ENCODE measurements around the gene OTULINL. TPM values are rescaled to one million over a fixed set of nuclear protein-coding genes. Genes with fewer than 3 reads are reported as not detected.
"Not testable (repeated sequence)": the region's sequence is repeated elsewhere in the genome, so short reads cannot be mapped to it uniquely, and the experiment has no call there.

The OTULINL gene
- total RNA-seq, result 1 to 10 TPM in 6 of 8 experiments, under 1 TPM in 2; 0.20 to 7.3 (median 3.8) TPM

DNA sequence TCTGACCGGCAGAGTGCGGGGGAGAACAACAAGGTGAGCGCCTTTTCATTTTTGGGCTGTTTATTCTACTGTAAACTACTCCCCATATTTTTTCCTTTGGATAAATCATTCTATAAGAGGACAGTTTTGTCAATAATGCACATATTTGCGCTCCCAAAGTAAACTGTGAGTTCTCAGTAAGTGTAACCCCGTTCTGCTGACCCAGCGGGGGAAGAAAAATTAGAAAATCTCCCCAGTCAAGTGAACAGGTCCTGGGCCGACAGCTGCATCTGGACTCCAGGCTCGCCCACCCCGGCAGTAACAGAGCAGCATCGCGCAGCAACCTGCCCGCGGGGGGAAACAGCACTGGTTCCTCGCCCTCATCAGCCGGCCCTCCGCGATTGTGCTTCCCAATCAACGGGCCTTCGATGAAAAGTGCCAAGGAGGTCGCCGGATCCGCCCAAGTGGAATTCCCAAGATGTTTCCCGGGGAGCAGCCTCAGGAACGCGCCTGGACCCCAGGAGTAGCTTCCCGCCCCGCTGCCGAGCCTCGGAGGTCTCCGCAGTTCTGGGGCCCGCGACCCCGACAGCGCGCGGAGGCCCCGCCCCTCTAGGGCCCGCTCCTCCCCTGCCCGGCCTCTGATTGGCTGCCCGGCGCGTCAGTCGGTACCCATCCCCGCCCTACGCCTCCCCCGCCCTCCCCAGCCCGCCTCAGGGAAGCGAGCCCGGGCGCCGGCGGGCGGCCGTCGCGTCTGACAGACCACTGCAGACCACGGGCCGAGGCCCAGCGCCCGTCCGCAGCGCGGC lies at the start of gene OTULINL:
Gene OTULINL (plus strand): TSS at position 687 of the 785 bp plus-strand sequence. CDS start 103 bp downstream, outside the sequence.
- Histone ChIP-seq H3K4me3 (peak within 1 kb of the TSS; percentile 66 to 87 (median 71)), H3K27ac (peak within 1 kb of the TSS; percentile 56 to 65), H3K4me1 (replicated peaks in 1 of 2) (no peaks in the 10 kb centered on the region)
- peak; percentile 91 to 95 (median 94) for ATAC-seq (replicated peaks in 6 of 8)
- WGBS, 10 experiments, result 3 to 66% (median 28%) methylated on average over 5 to 16 of the region's 63 CpGs; no CpG with 5 or more reads in 1 of the 10 experiments
- in situ Hi-C loops (cut with MboI; ENCODE audit: low pct_unique_long_range_greater_than_20kb in 2 of 9, low sequenced_read_pairs in 9 of 9, unreplicated experiment in 9 of 9), result no loop called here

DNA sequence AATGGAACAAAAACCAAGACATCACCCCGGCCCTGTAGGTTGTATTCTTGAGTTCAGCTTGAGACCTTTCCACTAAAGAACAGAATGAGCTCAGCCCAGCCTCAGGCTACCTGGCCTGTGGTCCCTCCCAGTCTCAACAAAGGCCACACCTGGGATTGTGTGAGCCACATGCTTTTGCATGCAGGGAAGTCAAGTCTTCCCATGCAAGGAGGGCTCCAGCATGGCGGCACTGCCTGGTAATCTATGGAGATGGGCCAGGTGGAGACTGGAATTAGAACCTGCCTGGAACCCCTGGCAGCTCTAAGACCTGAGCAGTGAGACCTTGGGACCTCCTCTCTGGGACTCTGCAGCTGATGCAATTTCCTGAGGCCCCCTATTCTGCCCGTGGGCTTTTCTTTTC lies 49.4 kb upstream of the OTULINL start:
- no peaks in the 10 kb centered on the region for H3K4me1 ChIP-seq (replicated peaks in 1 of 2)
- H3K4me3 ChIP-seq, result no peak overlapping the region
- WGBS, 10 experiments, result 0 to 100% (median 81%) methylated on average over 1 to 3 of the region's 3 CpGs; no CpG with 5 or more reads in 2 of the 10 experiments
- no peak overlapping the region for H3K27ac ChIP-seq
- no peak for ATAC-seq (replicated peaks in 6 of 8)
- in situ Hi-C loops (cut with MboI; ENCODE audit: low pct_unique_long_range_greater_than_20kb in 2 of 9, low sequenced_read_pairs in 9 of 9, unreplicated experiment in 9 of 9), result no loop called here

DNA sequence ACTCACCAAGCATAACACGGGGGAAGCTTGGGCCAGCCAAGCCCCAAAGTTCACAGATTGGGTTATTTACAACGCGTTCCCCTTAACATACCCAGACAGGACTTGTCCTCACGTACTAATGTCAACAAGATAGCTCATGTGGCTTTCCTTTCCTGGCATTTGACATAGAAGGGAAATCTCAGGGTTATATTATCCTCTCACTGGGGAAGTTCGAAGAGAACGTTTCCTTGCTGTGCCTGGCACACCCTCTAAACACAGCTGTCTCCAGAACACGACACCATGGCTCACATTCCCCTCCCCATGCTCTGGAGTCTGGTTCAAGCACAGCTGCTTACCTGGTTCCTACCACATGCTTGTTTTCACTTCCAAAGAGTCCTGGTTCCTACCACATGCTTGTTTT lies 46.8 kb upstream of the OTULINL start:
- Histone ChIP-seq H3K27ac (no peak overlapping the region), H3K4me1 (replicated peaks in 1 of 2) (no peaks in the 10 kb centered on the region), H3K4me3 (no peak overlapping the region)
- in situ Hi-C loops (cut with MboI; ENCODE audit: low pct_unique_long_range_greater_than_20kb in 2 of 9, low sequenced_read_pairs in 9 of 9, unreplicated experiment in 9 of 9), result no loop called here
- peak in 2 of 8 experiments; percentile 74 to 77 for ATAC-seq (replicated peaks in 6 of 8)
- WGBS, 10 experiments, result 0 to 100% (median 41%) methylated on average over 1 to 7 of the region's 7 CpGs

DNA sequence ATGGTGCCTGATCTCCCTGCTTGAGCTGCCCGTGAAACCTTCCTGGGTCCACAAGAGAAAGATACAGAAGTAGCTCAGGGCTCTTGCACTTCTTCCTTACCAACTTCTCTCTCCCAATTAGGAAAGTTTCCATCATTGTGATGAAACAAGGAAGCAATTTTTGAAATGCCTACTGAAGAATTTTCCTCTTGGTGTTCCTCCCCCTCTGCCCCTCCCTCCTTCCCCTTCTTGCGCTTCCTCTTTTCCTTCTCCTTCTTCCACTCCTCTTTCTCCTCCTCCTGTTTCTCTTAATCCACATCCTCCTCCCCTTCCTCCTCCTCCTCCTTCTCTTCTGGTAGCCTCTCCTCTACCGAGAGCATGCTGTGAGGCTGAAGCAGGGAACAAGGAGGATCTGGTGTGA lies 36.3 kb upstream of the OTULINL start:
- in situ Hi-C loops (cut with MboI; ENCODE audit: low pct_unique_long_range_greater_than_20kb in 2 of 9, low sequenced_read_pairs in 9 of 9, unreplicated experiment in 9 of 9), result no loop called here
- H3K27ac ChIP-seq, result no peak overlapping the region
- no peaks in the 10 kb centered on the region for H3K4me1 ChIP-seq (replicated peaks in 1 of 2)
- ATAC-seq (replicated peaks in 6 of 8), result no peak
- 14 to 100% (median 61%) methylated on average over 1 to 2 of the region's 3 CpGs for WGBS, 10 experiments
- H3K4me3 ChIP-seq, result no peak overlapping the region

DNA sequence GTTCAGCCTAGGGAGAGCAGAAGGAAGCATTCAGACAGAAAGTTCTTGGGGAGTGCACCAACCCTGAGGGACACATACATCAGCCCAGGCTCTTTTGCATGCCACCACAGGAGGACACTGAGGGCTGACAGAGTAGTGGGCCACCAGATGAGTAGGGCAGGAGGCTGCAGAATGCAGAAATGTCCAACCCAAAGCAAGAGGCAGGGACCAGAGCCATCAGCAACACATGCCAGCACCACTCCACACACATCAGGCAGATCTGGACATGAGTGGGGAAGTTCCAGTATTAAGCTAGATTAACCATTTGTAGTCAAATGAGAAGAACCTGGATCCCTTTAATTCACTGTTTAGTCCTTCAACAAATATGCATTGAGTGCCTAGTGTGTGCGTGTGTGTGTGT lies 35.7 kb upstream of the OTULINL start:
- Histone ChIP-seq H3K4me1 (replicated peaks in 1 of 2) (no peaks in the 10 kb centered on the region), H3K27ac (no peak overlapping the region), H3K4me3 (no peak overlapping the region)
- no peak for ATAC-seq (replicated peaks in 6 of 8)
- WGBS, 10 experiments, result 40 to 88% (median 60%) methylated on average over 1 of the region's 1 CpG; no CpG with 5 or more reads in 7 of the 10 experiments
- in situ Hi-C loops (cut with MboI; ENCODE audit: low pct_unique_long_range_greater_than_20kb in 2 of 9, low sequenced_read_pairs in 9 of 9, unreplicated experiment in 9 of 9), result no loop called here

DNA sequence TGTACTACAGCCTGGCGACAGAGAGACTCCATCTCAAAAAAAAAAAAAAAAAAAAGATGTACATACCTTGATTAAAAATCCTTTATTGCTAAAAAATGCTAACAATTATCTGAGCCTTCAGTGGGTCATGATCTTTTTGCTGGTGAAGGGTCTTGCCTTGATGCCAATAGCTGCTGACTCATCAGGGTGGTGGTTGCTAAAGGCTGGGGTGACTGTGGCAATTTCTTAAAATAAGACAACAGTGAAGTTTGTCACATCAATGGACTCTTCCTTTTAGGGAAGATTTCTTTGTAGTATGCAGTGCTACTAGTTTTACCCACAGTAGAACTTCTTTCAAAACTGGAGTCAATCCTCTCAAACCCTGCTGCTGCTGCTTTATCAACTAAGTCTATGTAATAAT lies 33.9 kb upstream of the OTULINL start:
- in situ Hi-C loops (cut with MboI; ENCODE audit: low pct_unique_long_range_greater_than_20kb in 2 of 9, low sequenced_read_pairs in 9 of 9, unreplicated experiment in 9 of 9), result no loop called here
- ATAC-seq (replicated peaks in 6 of 8), result no peak
- Histone ChIP-seq H3K27ac (no peak overlapping the region), H3K4me1 (replicated peaks in 1 of 2) (no peaks in the 10 kb centered on the region), H3K4me3 (no peak overlapping the region)
- 83 to 100% (median 88%) methylated on average over 1 of the region's 1 CpG; no CpG with 5 or more reads in 6 of the 10 experiments for WGBS, 10 experiments

DNA sequence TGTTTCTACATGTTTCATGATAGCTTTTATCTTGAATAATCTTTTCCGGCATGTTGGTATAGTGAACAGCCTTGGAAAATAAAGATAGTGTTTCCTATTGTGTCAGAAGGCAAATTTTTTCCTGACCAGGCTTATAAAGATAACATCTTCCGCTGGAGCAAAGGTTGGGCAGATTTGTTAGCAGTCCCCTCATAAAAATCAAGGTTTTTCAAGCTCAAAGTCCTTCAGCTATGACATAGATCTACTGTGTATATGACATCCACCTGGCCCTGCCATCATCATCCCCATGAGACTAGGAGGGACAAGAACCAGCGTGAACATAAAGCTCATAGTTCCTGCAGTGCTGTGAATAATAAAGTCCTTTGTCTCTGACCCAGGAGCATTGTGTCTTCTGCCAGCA lies 30.4 kb upstream of the OTULINL start:
- no peak for ATAC-seq (replicated peaks in 6 of 8)
- Histone ChIP-seq H3K4me3 (no peak overlapping the region), H3K27ac (no peak overlapping the region), H3K4me1 (replicated peaks in 1 of 2) (no peaks in the 10 kb centered on the region)
- in situ Hi-C loops (cut with MboI; ENCODE audit: low pct_unique_long_range_greater_than_20kb in 2 of 9, low sequenced_read_pairs in 9 of 9, unreplicated experiment in 9 of 9), result no loop called here
- 29 to 100% (median 61%) methylated on average over 2 to 3 of the region's 3 CpGs; no CpG with 5 or more reads in 3 of the 10 experiments for WGBS, 10 experiments

DNA sequence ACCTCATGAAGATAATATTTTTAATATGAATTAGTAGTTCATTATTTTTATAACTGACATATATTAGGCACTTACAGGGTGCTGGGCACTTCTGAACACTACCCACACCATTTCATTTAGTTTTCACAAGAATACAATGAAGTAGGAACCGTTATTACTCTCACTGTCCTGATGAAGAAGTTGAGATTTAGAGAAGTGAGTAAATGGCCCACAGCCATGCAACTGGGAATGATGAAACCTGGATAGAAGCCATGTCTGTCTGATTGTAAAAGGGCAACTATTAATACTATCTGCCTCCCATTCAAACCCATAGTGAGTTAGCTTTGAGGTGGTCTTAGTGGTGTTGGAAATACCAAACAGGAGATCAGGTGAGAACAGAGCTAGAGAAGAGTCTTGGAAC lies 29.6 kb upstream of the OTULINL start:
- H3K27ac ChIP-seq, result no peak overlapping the region
- no peak for ATAC-seq (replicated peaks in 6 of 8)
- H3K4me3 ChIP-seq, result no peak overlapping the region
- WGBS, 10 experiments, result 0 to 43% (median 17%) methylated on average over 1 of the region's 1 CpG; no CpG with 5 or more reads in 6 of the 10 experiments
- in situ Hi-C loops (cut with MboI; ENCODE audit: low pct_unique_long_range_greater_than_20kb in 2 of 9, low sequenced_read_pairs in 9 of 9, unreplicated experiment in 9 of 9), result no loop called here
- no peaks in the 10 kb centered on the region for H3K4me1 ChIP-seq (replicated peaks in 1 of 2)

DNA sequence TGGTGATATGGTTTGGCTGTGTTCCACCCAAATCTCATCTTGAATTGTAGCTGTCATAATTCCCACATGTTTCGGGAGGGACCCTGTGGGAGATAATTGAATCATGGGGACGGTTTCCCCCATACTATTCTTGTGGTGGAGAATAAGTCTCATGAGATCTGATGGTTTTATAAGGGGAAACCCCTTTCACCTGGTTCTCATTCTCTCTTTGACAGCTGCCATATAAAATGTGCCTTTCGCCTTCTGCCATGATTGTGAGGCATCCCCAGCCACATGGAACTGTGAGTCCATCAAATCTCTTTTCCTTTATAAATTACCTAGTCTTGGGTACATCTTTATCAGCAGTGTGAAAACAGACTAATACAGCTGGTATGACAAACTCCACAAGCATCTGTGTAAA lies 27.3 kb upstream of the OTULINL start:
- H3K4me1 ChIP-seq (replicated peaks in 1 of 2); H3K27ac ChIP-seq; in situ Hi-C loops (cut with MboI; ENCODE audit: low pct_unique_long_range_greater_than_20kb in 2 of 9, low sequenced_read_pairs in 9 of 9, unreplicated experiment in 9 of 9); H3K4me3 ChIP-seq; ATAC-seq (replicated peaks in 6 of 8): not testable (repeated sequence)
- WGBS, 10 experiments, result 21 to 100% (median 89%) methylated on average over 1 to 3 of the region's 3 CpGs; no CpG with 5 or more reads in 1 of the 10 experiments

DNA sequence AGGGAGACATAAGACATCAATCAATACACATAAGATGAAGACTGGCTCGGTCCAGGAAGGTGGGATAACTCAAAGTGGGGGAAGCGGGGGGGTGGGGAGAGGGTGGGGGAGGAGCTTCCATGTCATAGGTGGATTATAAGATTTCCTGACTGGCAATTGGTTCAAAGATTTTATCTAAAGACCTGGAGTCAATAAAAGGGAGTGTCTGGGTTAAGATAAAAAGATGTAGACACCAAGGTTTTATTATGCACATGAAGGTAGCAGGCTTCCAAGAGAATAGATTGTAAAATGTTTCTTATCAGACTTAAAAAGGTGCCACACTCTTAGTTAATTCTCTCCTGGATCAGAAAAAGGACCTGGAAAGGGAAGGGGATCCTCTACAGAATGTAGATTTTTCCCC lies 25.6 kb upstream of the OTULINL start:
- no peak for ATAC-seq (replicated peaks in 6 of 8)
- H3K4me1 ChIP-seq (replicated peaks in 1 of 2), result peaks cover 0 to 4% of the 10 kb centered on the region in 2 donors
- H3K27ac ChIP-seq, result no peak overlapping the region
- WGBS, 10 experiments, result no CpG with 5 or more reads among the region's 2 CpGs
- no peak overlapping the region for H3K4me3 ChIP-seq
- in situ Hi-C loops (cut with MboI; ENCODE audit: low pct_unique_long_range_greater_than_20kb in 2 of 9, low sequenced_read_pairs in 9 of 9, unreplicated experiment in 9 of 9), result no loop called here

DNA sequence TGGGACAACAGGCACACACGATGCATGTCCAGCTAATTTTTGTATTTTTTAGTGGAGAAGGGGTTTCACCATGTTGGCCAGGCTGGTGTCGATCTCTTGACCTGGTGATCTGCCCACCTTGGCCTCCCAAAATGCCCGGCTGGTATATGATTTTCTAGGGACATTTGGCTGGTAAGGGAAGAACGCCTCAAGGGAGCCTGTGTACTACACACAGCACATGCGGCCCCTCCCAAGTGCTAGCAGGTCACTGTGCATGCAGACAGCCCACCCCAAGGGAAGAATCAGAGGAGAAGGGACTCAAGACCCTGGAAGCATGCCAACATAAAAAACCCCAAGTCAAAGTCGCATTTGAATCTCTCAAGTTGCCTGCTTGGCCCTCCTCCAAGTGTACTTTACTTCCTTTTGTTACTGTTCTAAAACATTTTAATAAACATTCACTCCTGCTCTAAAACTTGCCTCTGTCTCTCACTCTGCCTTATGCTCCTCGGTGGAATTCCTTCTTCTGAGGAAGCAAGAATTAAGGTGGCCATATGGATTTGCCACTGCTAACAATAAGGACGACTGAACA lies 24.3 kb upstream of the OTULINL start:
- peak in 1 of 8 experiments; percentile 20 for ATAC-seq (replicated peaks in 6 of 8)
- in situ Hi-C loops (cut with MboI; ENCODE audit: low pct_unique_long_range_greater_than_20kb in 2 of 9, low sequenced_read_pairs in 9 of 9, unreplicated experiment in 9 of 9), result no loop called here

DNA sequence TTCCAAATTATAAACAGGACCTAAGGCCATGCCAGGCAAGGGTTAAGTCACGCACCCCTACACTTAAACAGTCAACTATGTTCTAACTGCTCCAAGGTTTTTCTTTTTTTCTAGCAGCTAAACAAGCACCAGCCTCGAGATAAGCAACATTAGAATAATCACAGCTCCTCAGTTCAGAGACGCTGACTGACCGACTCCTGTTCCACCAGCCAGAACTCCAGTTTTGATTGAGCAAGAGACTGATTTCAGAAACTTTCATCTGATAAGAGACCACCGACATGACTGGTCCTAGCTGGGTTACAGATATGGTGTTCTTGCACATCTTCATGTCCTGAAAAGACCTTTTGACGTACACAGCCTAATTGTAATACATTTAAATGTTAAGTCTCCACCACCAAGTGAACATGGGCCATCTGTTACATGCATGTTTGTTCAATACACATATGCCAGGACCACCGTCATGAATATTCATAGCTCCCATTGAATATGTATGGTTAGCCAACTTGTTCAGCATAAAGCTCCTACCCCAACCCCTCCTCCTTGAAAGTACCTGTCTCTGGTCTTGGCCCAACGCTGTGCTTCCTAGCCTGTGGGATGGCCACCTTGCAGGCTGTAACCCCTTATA lies 23.7 kb upstream of the OTULINL start:
- 2 to 92% (median 37%) methylated on average over 3 to 7 of the region's 8 CpGs; no CpG with 5 or more reads in 3 of the 10 experiments for WGBS, 10 experiments
- in situ Hi-C loops (cut with MboI; ENCODE audit: low pct_unique_long_range_greater_than_20kb in 2 of 9, low sequenced_read_pairs in 9 of 9, unreplicated experiment in 9 of 9), result no loop called here
- H3K4me3 ChIP-seq, result no peak overlapping the region
- no peak overlapping the region for H3K27ac ChIP-seq
- peaks cover 0 to 4% of the 10 kb centered on the region in 2 donors for H3K4me1 ChIP-seq (replicated peaks in 1 of 2)
- ATAC-seq (replicated peaks in 6 of 8), result peak in 3 of 8 experiments; percentile 39 to 96 (median 48)

More for the DNA sequence above, 24.3 kb upstream of the OTULINL start:
- no peak overlapping the region for H3K4me3 ChIP-seq
- 10 to 100% (median 47%) methylated on average over 1 to 6 of the region's 8 CpGs; no CpG with 5 or more reads in 1 of the 10 experiments for WGBS, 10 experiments
- H3K27ac ChIP-seq, result no peak overlapping the region
- peaks cover 0 to 4% of the 10 kb centered on the region in 2 donors for H3K4me1 ChIP-seq (replicated peaks in 1 of 2)

DNA sequence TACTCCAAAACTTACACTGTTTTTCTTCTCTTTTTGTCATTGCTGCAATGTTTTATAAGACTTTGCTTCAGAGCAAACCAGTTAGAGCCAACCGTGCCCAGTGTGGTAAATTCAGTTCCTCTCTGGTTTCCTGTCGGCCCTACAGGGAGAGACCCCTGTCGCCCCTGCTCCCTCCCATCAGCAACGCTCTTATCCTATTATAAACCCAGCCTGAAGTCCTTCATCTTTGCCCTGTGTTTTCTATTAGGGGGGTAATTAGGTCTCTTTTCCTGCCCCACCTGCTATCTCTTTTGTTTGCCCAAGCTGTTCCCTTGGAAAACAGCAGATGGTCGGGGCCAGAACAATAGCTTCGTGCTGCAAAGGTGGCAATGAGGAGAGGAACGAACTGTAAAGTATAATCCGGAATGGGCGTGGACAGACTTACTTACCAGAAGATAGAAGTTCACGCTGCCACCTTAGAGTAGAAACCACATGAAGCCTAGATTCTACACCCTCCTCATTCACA lies 21.4 kb upstream of the OTULINL start:
- H3K4me3 ChIP-seq, result no peak overlapping the region
- H3K4me1 ChIP-seq (replicated peaks in 1 of 2), result peaks cover 0 to 4% of the 10 kb centered on the region in 2 donors
- 33 to 70% (median 58%) methylated on average over 1 to 9 of the region's 10 CpGs; no CpG with 5 or more reads in 2 of the 10 experiments for WGBS, 10 experiments
- in situ Hi-C loops (cut with MboI; ENCODE audit: low pct_unique_long_range_greater_than_20kb in 2 of 9, low sequenced_read_pairs in 9 of 9, unreplicated experiment in 9 of 9), result no loop called here
- ATAC-seq (replicated peaks in 6 of 8), result no peak
- no peak overlapping the region for H3K27ac ChIP-seq
